ENCODE results near the gene SV2A.
A peak's percentile ranks its signal among the peaks of the same experiment; 100 is the strongest.
"Not testable (repeated sequence)": the region's sequence is repeated elsewhere in the genome, so short reads cannot be mapped to it uniquely, and the experiment has no call there.

GRCh38 chr1:149886121-149886395, 31.6 kb downstream of the SV2A start:
- TF ChIP-seq POLR2AphosphoS5 (IDR thresholded peaks at IDR 0.05; ENCODE audit: low read depth, low read length) (peak; percentile 77), POLR2A (IDR thresholded peaks at IDR 0.05; ENCODE audit: low read depth, low read length) (peak; percentile 66)
- TF ChIP-seq TAF1 (IDR thresholded peaks at IDR 0.05; ENCODE audit: low read depth, low read length) = not testable (repeated sequence)

Data from GM12891 (cell line).